ENCODE measurements around the gene OGFOD1. TPM values are rescaled to one million over a fixed set of nuclear protein-coding genes. Genes with fewer than 3 reads are reported as not detected.

Gene OGFOD1
- total and polyA plus RNA-seq, 9 of the 15 experiments (the other 6 are each of a cell fraction or from before 2014, with no cell fraction given) = 60.4 to 134 (median 85.8) TPM

DNA sequence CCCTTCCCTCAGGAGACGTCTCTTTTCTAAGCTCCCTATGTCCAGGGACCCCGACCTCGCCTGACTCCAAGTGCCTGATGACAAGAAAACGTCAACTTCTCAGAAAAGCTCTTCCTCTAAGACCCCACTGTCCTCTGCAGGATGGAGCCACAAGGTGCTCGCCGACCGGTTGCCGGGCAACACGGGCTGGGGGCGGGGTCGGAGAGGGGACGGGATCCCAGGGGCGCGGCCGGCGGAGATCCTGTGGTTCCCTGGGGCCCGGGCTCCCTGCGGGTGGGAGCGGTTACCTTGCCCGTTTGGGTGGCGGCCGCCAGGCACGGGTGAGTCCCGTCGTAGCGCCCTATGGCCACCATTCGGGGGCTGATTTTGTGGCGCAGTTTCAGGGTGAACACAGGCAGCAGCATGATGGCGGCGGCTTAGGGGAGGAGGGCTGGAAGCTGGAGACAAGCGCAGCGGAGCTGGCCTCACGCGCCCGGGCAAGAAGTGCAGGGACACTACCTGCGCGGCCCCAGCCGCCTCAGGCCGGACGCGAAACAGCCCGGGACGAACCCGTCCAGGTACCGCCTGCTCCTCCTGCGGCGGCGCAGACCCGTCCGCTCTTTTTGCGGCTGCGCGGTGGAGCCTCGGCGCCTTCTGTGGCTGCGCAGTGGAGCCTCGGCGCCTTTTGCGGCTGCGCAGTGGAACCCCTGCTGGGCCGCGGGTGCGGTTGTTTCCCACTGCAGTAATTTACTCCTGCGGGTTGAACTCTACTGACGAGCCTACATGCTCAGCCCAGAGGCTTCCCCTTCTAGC is 68.3 kb downstream of the OGFOD1 start, which contains the start of gene BBS2 (continued):
- TF ChIP-seq NFE2 (IDR thresholded peaks at IDR 0.05; ENCODE audit: low read depth) = no peak
- TF ChIP-seq ETS2 (tag; IDR thresholded peaks at IDR 0.05; ENCODE audit: borderline replicate concordance, poor library complexity, severe bottlenecking) = no peak
- 0 out of 2 replicates have a peak, but pooled peaks have one; percentile 49 for TF ChIP-seq ZNF583 (CRISPR knock-in tag; IDR thresholded peaks at IDR 0.05)
- peak; percentile 41; the same call in 1 of the 2 replicates for TF ChIP-seq CBFB (CRISPR knock-in tag; IDR thresholded peaks at IDR 0.05)
- no peak for TF ChIP-seq ZC3H11A (IDR thresholded peaks at IDR 0.05; ENCODE audit: low read depth, low read length)
- TF ChIP-seq E2F3 (CRISPR knock-in tag; IDR thresholded peaks at IDR 0.05) = no peak
- TF ChIP-seq ZNF507 (tag; conservative IDR thresholded peaks at IDR 0.05) = no peak
- TF ChIP-seq FUS (optimal IDR thresholded peaks at IDR 0.05; ENCODE audit: low read depth, low read length) = no peak
- TF ChIP-seq, protein P1, sequence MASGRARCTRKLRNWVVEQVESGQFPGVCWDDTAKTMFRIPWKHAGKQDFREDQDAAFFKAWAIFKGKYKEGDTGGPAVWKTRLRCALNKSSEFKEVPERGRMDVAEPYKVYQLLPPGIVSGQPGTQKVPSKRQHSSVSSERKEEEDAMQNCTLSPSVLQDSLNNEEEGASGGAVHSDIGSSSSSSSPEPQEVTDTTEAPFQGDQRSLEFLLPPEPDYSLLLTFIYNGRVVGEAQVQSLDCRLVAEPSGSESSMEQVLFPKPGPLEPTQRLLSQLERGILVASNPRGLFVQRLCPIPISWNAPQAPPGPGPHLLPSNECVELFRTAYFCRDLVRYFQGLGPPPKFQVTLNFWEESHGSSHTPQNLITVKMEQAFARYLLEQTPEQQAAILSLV (tag; IDR thresholded peaks at IDR 0.05) = no peak
- TF ChIP-seq ZNF140 (CRISPR knock-in tag; IDR thresholded peaks at IDR 0.05) = no peak
- no peak for TF ChIP-seq PYGO2 (tag; IDR thresholded peaks at IDR 0.05)
- TF ChIP-seq SMARCA4 (IDR thresholded peaks at IDR 0.05) = 0 out of 2 replicates have a peak, but pooled peaks have one; percentile 18
- TF ChIP-seq, protein P2, sequence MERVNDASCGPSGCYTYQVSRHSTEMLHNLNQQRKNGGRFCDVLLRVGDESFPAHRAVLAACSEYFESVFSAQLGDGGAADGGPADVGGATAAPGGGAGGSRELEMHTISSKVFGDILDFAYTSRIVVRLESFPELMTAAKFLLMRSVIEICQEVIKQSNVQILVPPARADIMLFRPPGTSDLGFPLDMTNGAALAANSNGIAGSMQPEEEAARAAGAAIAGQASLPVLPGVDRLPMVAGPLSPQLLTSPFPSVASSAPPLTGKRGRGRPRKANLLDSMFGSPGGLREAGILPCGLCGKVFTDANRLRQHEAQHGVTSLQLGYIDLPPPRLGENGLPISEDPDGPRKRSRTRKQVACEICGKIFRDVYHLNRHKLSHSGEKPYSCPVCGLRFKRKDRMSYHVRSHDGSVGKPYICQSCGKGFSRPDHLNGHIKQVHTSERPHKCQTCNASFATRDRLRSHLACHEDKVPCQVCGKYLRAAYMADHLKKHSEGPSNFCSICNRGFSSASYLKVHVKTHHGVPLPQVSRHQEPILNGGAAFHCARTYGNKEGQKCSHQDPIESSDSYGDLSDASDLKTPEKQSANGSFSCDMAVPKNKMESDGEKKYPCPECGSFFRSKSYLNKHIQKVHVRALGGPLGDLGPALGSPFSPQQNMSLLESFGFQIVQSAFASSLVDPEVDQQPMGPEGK (CRISPR knock-in tag; IDR thresholded peaks at IDR 0.05; ENCODE audit: borderline replicate concordance) = no peak
- no peak for TF ChIP-seq CUX1 (CRISPR knock-in tag; IDR thresholded peaks at IDR 0.05)
- no peak for TF ChIP-seq STAT5B (CRISPR knock-in tag; IDR thresholded peaks at IDR 0.05)
